ENCODE results near the gene PTPN7. TPM values are rescaled to one million over a fixed set of nuclear protein-coding genes. Genes with fewer than 3 reads are reported as not detected.

The PTPN7 gene
- total and polyA plus RNA-seq, 10 of the 15 experiments (the other 5 are each of a cell fraction or from before 2014, with no cell fraction given), result 7.9 to 117 (median 102) TPM

- no peaks in the 10 kb centered on the region; the same call in 1 of the 2 replicates for H4K20me1 ChIP-seq (ENCODE audit: control insufficient read depth, insufficient read depth)
- no peaks in the 10 kb centered on the region for H3K27me3 ChIP-seq (replicated peaks in 1 of 2; ENCODE audit: control insufficient read depth in 2 of 2, insufficient read depth in 2 of 2, low read length in 1 of 2)
- ATAC-seq (peak; percentile 56), FAIRE-seq (no peak), DNase-seq (ENCODE audit: low read depth, low spot score) (no peak)
- ChIA-PET CTCF (interaction anchor here (0.6 to 3.5 kb wide), 9 partner anchors 9 to 248 kb away, joined by 3 to 25 read pairs (median 6); partner anchors contain the start of gene PTPN7), SMC1A (ENCODE audit: uncharacterized antibody, unreplicated experiment) (interaction anchor here (1.2 to 2.4 kb wide), 8 partner anchors 8 to 198 kb away, joined by 3 to 11 read pairs (median 4); partner anchors contain the start of genes PTPN7 and UBE2T), POLR2A (interaction anchor here (0.7 to 1.7 kb wide), 3 partner anchors 12 to 21 kb away, joined by 3 to 9 read pairs (median 4); partner anchors contain the start of gene PTPN7), RAD21 (ENCODE audit: unreplicated experiment) (interaction anchor here (0.9 to 1.9 kb wide), 6 partner anchors 9 to 134 kb away, joined by 3 to 11 read pairs (median 4); partner anchors contain the start of genes ELF3 and PTPN7)
- 0% methylated on average over 28 of the region's 58 CpGs for WGBS (ENCODE audit: insufficient coverage, insufficient replicate concordance, low lambda C conversion rate, missing lambda C conversion rate)
- in situ Hi-C loops (cut with MboI) (no loop called here), intact Hi-C loops (cut with micrococcal nuclease; ENCODE audit: unreplicated experiment) (no loop called here)
- peak overlapping the region; percentile 86 for H3K4me3 ChIP-seq
- H3K79me2 ChIP-seq (ENCODE audit: control insufficient read depth, insufficient read depth, low read length), result peaks cover 32% of the 10 kb centered on the region
- H3K4me2 ChIP-seq (ENCODE audit: control insufficient read depth, insufficient read depth), result peak overlapping the region; percentile 79
- H3K4me1 ChIP-seq (ENCODE audit: control insufficient read depth, insufficient read depth, low read length), result peaks cover 14% of the 10 kb centered on the region
- peak overlapping the region; percentile 76 for H3K27ac ChIP-seq (ENCODE audit: control insufficient read depth, insufficient read depth)
- TSS peak; percentile 45 for BruUV-seq (replicated peaks)
- H2AFZ ChIP-seq (ENCODE audit: control insufficient read depth, low read depth, low read length), result peak overlapping the region; percentile 33
- H3K36me3 ChIP-seq (ENCODE audit: control insufficient read depth in 2 of 2, insufficient read depth in 2 of 2, low read length in 1 of 2), result peaks cover 4 to 8% of the 10 kb centered on the region in 2 experiments; a peak in 3 of 4 replicates
- peak overlapping the region; percentile 91 for H3K9ac ChIP-seq (ENCODE audit: control insufficient read depth, insufficient read depth, low read length)
- H3K9me3 ChIP-seq (replicated peaks; ENCODE audit: control insufficient read depth, insufficient read depth, low read length), result no peaks in the 10 kb centered on the region
- TF ChIP-seq BRCA1 (IDR thresholded peaks at IDR 0.05; ENCODE audit: low read depth, low read length) (no peak), ATF2 (IDR thresholded peaks at IDR 0.05; ENCODE audit: low read length) (no peak), USF1 (IDR thresholded peaks at IDR 0.05; ENCODE audit: borderline replicate concordance, extremely low read length, insufficient read depth, low read depth, low read length) (no peak), GABPA (IDR thresholded peaks at IDR 0.05; ENCODE audit: low read depth) (peak; percentile 48; the same call in 1 of the 2 replicates), NRF1 (conservative IDR thresholded peaks at IDR 0.05; ENCODE audit: low read depth, low read length) (no peak), POLR2A (IDR thresholded peaks at IDR 0.05; ENCODE audit: low read depth, low read length) (peak; percentile 55; the same call in 1 of the 2 replicates), EGR1 (IDR thresholded peaks at IDR 0.05; ENCODE audit: borderline replicate concordance in 1 of 2, low read depth in 2 of 2, low read length in 2 of 2) (0 out of 3 replicates have a peak, but pooled peaks of 1 of the 2 experiments have one; percentile 33), YY1 (IDR thresholded peaks at IDR 0.05; ENCODE audit: low read depth, low read length) (0 out of 2 replicates have a peak, but pooled peaks have one; percentile 14), NKRF (conservative IDR thresholded peaks at IDR 0.05) (0 out of 2 replicates have a peak, but pooled peaks have one; percentile 20), NR2F1 (conservative IDR thresholded peaks at IDR 0.05) (0 out of 2 replicates have a peak, but pooled peaks have one; percentile 33), ELK1 (IDR thresholded peaks at IDR 0.05; ENCODE audit: low read depth, low read length) (0 out of 2 replicates have a peak, but pooled peaks have one; percentile 29), ZNF592 (IDR thresholded peaks at IDR 0.05) (no peak)
These were observed 16.5 kb downstream of the PTPN7 start for GRCh38 chr1:202143768-202144401.
